GDM1 (cell line): ENCODE measurements around the gene RYR1.
"Not testable (repeated sequence)": the region's sequence is repeated elsewhere in the genome, so short reads cannot be mapped to it uniquely, and the experiment has no call there.

Experiments used
- DNase-seq: peaks from one replicate; lab custom pipeline; 2025; lab: John Stamatoyannopoulos, UW

Gene RYR1

GRCh38 chr19:38616265-38616664, 182.8 kb downstream of the RYR1 start:
- no peak for DNase-seq

GRCh38 chr19:38617283-38617763, 183.8 kb downstream of the RYR1 start:
- DNase-seq: no peak

DNA sequence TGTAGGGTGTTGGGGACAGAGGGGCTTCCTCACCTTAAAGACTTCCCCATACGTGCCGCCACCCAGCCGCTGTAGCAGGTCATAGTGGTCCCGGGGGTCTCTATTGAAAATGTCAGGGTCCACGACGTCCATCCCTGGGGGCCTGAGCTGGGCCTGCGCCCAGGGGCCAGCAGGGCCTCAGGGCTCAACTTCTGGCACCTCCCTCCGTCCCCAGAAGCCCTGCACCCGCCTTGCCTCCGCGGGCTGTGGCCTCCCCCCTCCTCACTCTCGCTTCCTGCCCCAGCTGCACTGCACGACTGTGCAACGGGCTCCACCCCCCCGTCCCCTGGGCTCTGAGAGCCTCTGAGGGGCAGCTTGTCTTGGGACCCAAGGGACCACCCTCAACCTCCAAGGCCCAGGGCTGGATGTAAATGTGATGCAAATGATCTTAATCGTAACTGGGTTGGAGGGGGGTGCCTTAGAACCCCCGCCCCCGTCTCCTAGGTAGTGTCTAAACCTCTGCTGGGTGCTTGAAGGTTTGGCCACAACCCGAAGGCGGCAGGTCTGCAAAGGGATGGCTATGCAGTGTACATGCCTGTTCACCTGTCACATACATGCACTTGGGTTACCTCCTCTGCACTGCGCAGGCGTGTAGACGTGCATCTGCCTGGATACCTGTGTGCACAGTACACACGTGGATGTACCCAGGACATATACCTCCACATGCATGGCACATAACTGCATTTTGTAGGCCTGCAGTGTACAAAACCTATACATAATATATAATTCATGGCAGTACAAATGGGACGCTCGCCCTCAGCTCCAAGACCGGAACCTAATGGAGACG, 184.5 kb downstream of the RYR1 start, which contains the start of gene MAP4K1:
MAP4K1 (minus strand) TSS at position 190 of the 826 bp plus-strand sequence; CDS start at position 132, 58 bp downstream.
- peak; percentile 55 for DNase-seq

DNA sequence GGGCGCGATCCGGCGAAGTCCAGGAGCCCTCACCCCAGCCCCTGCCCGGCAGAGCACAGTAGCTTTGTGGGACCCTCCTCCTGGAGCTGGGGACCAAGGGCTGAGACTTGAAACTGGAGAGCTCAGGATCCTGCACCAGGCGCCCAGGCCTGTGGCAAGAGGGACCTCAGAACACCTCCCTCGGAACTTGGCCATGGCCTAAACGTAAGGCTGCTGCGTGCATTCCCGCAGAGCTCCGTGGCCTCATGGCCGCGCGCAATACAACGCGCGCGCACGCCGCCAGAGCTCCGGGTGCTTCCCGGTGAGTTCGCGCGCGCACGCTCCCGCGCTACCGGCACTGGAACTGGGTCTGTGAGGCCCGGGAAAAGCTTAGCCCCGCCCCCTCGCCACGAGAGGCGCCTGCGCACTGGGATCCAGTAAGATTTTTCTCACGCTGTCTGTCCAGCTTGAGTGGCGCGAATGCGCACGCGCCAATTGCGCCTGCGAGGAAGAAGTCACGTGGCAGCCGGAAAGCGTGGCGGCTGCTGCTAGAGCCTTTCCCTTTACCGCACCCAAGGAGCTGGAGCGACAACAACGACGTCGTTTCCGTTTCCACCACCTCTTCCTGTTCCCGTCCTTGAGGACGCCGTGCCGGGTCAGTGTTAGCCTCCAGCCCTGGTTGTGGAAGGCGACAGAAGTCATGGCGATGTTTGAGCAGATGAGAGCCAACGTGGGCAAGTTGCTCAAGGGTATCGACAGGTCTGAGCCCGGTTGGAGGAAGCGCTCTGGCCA, 185.3 kb downstream of the RYR1 start, which contains the start of gene EIF3K:
EIF3K (plus strand) TSS at position 599 of the 771 bp plus-strand sequence; CDS start at position 680, 81 bp downstream.
- DNase-seq: peak; percentile 99

- no peak for DNase-seq
Measured at GRCh38 chr19:38619361-38620174, 186.1 kb downstream of the RYR1 start.

DNA sequence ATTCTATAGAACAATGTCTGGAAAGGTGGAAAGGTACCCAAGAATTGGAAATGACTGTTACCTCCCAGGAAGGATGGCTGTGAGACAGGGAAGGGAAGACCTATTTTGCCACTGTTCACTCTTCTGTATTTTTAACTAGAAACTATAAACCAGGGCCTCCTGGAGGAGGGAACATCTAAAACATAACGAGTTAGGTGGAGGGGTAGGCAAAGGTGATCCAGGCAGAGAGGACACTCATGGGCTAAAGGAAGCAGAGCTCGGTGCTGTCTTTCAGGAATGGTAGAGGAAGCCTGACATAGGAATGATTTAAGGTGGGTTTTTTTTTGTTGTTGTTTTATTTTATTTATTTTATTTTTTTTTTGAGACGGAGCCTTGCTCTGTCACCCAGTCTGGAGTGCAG, 191.3 kb downstream of the RYR1 start:
- no peak for DNase-seq

DNA sequence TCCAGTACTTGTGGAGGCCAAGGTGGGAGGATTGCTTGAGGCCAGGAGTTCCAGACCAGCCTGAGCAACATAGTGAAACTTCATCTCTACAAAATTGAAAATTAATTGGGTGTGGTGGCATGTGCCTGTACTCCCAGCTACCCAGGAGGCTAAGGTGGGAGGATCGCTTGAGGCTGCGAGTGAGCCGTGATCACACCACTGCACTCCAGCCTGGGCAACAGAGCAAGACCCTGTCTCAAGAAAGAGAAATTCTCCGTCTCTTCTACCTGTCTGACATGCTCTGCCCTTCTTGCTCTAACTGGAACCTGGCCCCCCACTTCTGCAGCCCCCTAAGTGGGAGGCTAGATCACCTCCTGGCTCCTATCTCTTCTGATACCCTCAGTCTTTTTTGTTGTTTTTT, 192.9 kb downstream of the RYR1 start:
- DNase-seq: no peak

- no peak for DNase-seq
Measured at GRCh38 chr19:38629568-38629967, 196.1 kb downstream of the RYR1 start.

GRCh38 chr19:38631301-38631700, 197.8 kb downstream of the RYR1 start:
- not testable (repeated sequence) for DNase-seq

- not testable (repeated sequence) for DNase-seq
Measured at GRCh38 chr19:38631811-38632475, 198.5 kb downstream of the RYR1 start.

DNA sequence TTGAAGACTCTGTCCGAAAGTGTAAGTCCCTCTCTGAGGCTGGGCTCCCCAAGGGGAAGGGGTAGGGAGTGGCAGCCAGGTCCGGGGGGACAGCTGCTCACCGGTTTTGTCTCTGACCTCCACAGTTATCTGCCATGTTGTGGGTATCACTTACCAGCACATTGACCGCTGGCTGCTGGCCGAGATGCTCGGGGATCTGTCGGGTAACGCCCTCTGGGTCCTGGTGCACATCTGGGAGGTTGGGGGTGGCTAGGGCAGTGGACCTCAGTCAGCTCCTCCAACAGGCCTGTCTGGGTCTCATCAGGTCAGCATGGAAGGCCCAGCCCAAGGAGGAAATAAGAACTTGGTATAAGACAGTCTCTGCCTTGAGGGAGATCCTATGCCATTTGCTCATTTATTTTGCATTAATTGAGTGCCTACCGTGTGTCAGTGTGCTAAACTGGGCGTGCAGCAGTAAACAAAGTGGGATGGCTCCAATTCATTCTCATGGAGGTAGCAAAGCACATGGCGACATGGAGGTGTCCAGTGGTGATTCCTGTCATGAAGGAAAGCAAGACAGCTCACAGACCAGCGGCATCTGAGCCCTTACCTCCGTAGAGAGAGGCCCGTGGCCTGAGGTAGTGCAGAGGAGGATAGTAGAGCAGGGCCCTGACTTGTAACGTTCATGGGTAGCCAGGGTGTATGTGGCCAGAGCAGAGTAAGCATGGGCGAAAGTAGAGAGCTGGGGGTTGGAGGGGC, 199.2 kb downstream of the RYR1 start:
- no peak for DNase-seq

- peak; percentile 30 for DNase-seq
Measured at GRCh38 chr19:38634757-38635482, 201.4 kb downstream of the RYR1 start.

DNA sequence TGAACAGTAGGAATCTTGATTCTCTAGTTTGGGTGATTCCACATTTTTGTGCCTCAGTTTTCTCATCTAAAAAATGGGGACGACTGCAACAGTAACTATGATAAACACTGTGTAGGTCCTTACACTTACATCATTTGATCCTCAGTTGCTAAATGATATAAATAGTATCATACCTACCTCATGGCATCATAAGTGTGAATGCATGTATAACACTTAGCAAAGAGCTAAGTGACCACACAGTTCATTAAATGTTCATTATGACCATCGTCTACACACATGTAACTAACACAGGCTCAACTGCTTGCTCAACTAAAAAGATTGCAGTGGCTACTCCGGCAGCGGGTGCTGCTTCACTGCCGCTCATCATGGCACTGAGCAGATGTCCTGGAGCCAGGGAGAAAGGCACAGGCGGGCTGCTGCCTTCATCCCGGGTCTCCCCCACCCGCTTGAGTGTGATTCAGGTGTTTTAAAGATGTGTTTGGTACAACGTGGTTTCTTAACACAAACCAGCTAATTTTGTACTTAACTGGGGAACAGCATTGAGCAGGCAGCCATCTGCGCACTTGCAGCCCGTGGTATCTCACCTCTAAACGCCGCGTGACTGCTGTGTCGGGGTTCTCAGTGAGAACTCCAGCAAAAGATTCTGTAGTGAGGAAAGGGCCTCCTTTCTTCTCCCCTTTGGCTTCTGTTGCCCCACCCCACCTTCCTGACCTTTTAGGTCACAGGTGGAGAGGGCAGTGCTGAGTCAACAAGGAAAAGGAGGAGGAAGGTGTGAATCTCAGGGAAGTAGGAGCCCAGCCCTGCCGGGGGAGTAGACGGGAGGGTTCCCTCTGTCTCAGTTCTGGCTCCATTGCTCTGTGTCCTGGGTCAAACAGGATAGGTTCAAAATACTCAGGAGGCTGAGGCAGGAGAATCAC, 202.2 kb downstream of the RYR1 start:
- DNase-seq: no peak
